HUES6 (cell line): ENCODE measurements around the gene HNF1B.
"Not testable (repeated sequence)": the region's sequence is repeated elsewhere in the genome, so short reads cannot be mapped to it uniquely, and the experiment has no call there.

Experiments
- H3K27ac ChIP-seq: 2 replicates; pipeline ENCODE4 v1.7.0; 2013; ENCODE audit warnings: low read depth, mild to moderate bottlenecking, low read length, inconsistent platforms
- H3K27me3 ChIP-seq: 2 replicates; pipeline ENCODE4 v1.6.1; 2013; ENCODE audit warnings: low read length; ENCODE audit not compliant: control insufficient read depth, insufficient read depth
- H3K36me3 ChIP-seq: 2 replicates; pipeline ENCODE4 v1.6.1; 2013; ENCODE audit warnings: low read length; ENCODE audit not compliant: control insufficient read depth, insufficient read depth
- H3K4me1 ChIP-seq: 2 replicates; pipeline ENCODE4 v1.6.1; 2013; ENCODE audit warnings: low read length; ENCODE audit not compliant: control insufficient read depth, insufficient read depth
- H3K4me3 ChIP-seq: 2 replicates; pipeline ENCODE4 v1.5.1; 2013; ENCODE audit warnings: low read depth, low read length
- H3K9ac ChIP-seq: one replicate; pipeline ENCODE4 v1.6.1; 2013; ENCODE audit warnings: mild to moderate bottlenecking, low read length
- H3K9me3 ChIP-seq: 2 replicates; pipeline ENCODE4 v1.6.1; 2013; ENCODE audit warnings: low read depth, low read length; ENCODE audit not compliant: control insufficient read depth, insufficient read depth

The HNF1B gene, protein sequence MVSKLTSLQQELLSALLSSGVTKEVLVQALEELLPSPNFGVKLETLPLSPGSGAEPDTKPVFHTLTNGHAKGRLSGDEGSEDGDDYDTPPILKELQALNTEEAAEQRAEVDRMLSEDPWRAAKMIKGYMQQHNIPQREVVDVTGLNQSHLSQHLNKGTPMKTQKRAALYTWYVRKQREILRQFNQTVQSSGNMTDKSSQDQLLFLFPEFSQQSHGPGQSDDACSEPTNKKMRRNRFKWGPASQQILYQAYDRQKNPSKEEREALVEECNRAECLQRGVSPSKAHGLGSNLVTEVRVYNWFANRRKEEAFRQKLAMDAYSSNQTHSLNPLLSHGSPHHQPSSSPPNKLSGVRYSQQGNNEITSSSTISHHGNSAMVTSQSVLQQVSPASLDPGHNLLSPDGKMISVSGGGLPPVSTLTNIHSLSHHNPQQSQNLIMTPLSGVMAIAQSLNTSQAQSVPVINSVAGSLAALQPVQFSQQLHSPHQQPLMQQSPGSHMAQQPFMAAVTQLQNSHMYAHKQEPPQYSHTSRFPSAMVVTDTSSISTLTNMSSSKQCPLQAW

DNA sequence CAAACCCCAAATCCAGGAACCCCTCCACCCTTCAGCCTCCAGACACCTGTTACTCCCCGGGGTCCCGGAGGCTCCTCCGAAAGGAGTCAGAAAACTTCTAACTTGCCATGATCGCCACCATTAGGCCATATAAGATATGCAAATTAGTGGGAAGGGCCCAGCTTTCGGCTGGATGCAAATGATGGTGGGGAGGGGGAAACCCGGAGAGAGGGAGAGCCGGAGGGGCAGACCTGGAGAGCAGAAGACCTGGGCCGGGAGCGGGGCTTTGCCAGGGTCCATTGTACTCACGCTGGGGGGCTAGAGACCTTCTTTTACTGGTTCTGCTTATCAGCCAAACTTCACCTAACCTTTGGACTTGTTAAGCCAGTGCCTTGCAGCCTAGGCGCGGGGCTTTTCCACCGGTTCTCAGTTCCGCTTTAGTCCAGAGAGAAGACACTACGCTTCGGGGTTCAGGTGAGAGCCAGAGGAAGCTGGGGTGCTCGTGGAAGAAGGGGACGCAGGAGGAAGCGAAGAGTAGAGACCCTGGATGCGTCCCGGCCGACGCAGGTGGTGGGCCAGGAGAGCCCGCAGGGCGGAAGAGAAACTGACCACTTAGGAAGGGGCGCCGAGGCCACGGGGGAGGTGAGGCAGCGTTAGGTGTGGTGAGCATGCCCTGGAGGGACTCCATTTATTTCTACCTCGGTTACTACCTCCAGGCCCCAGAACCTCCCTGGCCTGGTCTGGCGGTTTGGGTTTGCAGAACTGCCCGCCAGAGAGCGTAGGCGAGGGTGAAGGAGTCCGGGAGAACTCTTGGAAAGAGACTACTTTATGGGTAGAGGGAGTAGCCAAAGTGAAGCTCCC, at the start of gene HNF1B:
Gene HNF1B, minus strand, starts transcription at position 99 of the 840 bp plus-strand sequence. CDS start 175 bp downstream, outside the sequence.
- Histone ChIP-seq H3K4me1 (peaks cover 8% of the 10 kb centered on the region), H3K4me3 (peak within 1 kb of the TSS; percentile 64), H3K9ac (peak within 1 kb of the TSS; percentile 42), H3K9me3 (no peaks in the 10 kb centered on the region), H3K36me3 (no peaks in the 10 kb centered on the region), H3K27me3 (peaks cover 91% of the 10 kb centered on the region), H3K27ac (no peak within 1 kb of the TSS)

- Histone ChIP-seq H3K27ac (no peak overlapping the region), H3K27me3 (no peaks in the 10 kb centered on the region), H3K4me3 (no peak overlapping the region), H3K4me1 (peaks cover 5% of the 10 kb centered on the region), H3K9ac (no peak overlapping the region), H3K9me3 (peaks cover 3% of the 10 kb centered on the region), H3K36me3 (no peaks in the 10 kb centered on the region)
Measured at GRCh38 chr17:37792787-37793186, 47.9 kb upstream of the HNF1B start.

GRCh38 chr17:37791447-37792399, 46.9 kb upstream of the HNF1B start:
- no peaks in the 10 kb centered on the region for H3K9me3 ChIP-seq
- no peak overlapping the region for H3K4me3 ChIP-seq
- no peaks in the 10 kb centered on the region for H3K36me3 ChIP-seq
- H3K9ac ChIP-seq = no peak overlapping the region
- H3K4me1 ChIP-seq = no peaks in the 10 kb centered on the region; the same call in 1 of the 2 replicates
- H3K27ac ChIP-seq = no peak overlapping the region
- no peaks in the 10 kb centered on the region for H3K27me3 ChIP-seq

DNA sequence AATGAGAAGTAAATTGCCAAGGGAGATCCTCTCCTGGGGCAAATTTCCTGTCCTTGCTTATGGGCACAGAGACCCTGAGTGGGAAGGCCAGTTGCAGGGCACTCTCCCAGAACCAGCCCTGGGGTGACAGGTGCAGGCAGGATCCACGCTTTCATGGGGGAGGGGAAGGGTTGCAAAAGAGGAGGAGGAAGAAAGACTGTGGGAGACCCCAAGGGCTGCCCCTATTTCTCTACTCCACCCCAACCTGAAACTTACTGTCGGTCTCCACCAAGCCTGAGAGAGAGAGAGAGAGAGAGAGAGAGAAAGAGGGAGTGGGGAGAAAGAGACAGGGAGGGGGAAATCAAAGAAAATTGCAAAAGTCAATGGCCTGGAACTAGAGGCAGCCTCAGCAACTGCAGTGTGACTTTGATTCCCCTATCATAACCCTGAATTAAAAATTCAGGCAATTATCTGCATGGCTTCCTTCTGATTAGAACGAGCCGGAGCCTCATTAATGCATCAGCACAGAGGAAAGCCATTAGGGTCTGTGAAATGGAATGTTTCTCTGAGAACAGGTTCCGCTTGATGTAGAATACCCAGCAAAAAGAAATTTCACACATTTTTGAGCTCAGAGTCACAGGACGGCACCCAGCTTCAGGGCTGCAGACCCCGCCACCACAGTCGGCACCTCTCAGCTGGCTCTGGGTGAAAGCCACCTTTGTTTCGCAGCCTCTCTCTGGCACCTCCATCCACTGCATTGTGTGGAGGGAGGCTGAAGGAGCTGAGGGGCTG, 45.1 kb upstream of the HNF1B start:
- Histone ChIP-seq H3K27me3 (no peaks in the 10 kb centered on the region), H3K27ac (no peak overlapping the region), H3K36me3 (no peaks in the 10 kb centered on the region), H3K9me3 (no peaks in the 10 kb centered on the region), H3K9ac (no peak overlapping the region), H3K4me3 (no peak overlapping the region), H3K4me1 (no peaks in the 10 kb centered on the region; the same call in 1 of the 2 replicates)

DNA sequence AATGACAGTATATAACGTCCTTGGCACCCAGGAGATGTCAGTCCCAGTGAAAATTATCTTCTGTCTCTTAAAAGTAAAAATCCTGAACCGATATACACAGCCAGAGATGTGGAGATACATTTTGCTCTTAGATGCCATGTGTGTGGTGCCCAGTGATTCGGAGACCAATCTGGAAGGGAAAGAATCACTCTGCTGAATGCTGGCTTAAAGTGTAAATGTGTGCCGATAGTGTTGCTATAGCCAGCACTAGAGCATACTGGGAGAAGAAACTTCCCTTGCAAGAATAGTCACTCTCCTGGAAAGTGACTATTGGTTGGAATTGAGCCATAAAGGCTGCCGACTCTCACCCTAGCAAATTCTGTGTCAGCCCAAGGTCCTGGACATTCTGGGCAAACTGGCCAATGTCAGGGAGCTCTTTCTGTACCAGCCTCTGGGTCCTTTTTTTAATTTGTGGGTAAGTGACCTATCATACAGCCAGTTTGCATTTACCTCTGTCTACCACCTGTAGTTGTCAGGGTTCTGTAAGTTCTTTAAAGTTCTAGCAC, 44.2 kb upstream of the HNF1B start:
- Histone ChIP-seq H3K27ac (no peak overlapping the region), H3K9ac (no peak overlapping the region), H3K4me1 (no peaks in the 10 kb centered on the region; the same call in 1 of the 2 replicates), H3K36me3 (no peaks in the 10 kb centered on the region), H3K9me3 (no peaks in the 10 kb centered on the region), H3K4me3 (no peak overlapping the region), H3K27me3 (no peaks in the 10 kb centered on the region)

DNA sequence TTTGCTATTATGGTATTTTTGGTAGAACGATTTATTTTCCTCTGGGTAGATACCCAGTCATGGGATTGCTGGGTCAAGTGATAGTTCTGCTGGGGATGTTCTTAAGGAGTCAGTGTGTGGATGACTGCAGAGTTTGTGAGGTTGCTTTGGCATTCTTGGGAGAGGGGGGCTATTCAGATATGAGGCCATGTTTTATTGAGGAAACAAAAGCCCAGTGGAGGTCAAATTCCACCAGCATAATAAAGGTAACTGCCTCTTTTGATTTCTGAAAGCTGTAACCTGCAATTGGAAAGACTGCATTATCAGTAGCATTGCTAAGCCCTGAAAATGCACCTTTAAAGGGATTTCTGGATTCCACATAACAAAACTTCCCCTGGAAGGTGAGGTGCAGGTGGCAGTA, 43.7 kb upstream of the HNF1B start:
- Histone ChIP-seq H3K9ac (no peak overlapping the region), H3K4me1 (no peaks in the 10 kb centered on the region; the same call in 1 of the 2 replicates), H3K27me3 (no peaks in the 10 kb centered on the region), H3K27ac (no peak overlapping the region), H3K9me3 (no peaks in the 10 kb centered on the region), H3K36me3 (no peaks in the 10 kb centered on the region), H3K4me3 (no peak overlapping the region)

DNA sequence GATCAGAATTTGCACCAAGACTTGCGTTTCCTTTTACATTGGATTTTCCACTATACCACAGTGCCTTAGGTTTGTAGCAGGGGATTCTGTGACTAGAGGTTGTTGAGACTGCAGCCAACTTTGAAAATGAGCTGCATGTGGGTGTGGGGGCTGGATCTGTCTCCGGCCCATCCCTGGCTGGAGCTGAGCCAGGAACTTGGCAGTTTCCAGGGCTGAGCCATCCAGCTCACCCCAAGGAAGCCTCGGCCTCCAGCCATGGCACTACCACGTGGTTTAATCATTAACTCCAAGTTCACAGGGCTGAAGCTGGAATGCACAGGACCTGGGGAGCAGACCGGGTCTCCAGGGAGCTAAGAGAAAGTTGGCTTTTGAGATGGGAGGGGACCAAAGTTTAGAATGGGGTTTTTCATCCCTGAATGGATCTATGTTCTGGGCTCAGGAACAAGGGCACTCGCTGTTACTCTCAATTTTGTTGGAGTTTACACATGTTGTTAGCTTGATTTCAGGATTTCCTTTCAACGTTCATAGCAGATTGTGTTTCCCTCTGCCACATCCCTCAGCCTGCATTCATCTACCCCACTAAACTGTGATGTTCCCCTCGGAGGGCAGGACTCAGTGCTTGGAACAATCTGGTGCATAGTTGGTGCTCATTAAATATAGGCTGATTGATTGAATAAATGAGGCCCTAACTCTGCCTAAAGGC, 42.3 kb upstream of the HNF1B start:
- H3K4me3 ChIP-seq = no peak overlapping the region
- H3K9me3 ChIP-seq = no peaks in the 10 kb centered on the region
- H3K9ac ChIP-seq = no peak overlapping the region
- H3K27me3 ChIP-seq = no peaks in the 10 kb centered on the region
- H3K36me3 ChIP-seq = no peaks in the 10 kb centered on the region
- H3K4me1 ChIP-seq = no peaks in the 10 kb centered on the region
- no peak overlapping the region for H3K27ac ChIP-seq

- Histone ChIP-seq H3K4me1 (no peaks in the 10 kb centered on the region), H3K9me3 (no peaks in the 10 kb centered on the region), H3K36me3 (no peaks in the 10 kb centered on the region), H3K27me3 (no peaks in the 10 kb centered on the region), H3K9ac (no peak overlapping the region), H3K27ac (no peak overlapping the region), H3K4me3 (no peak overlapping the region)
Measured at GRCh38 chr17:37786481-37786880, 41.6 kb upstream of the HNF1B start.

DNA sequence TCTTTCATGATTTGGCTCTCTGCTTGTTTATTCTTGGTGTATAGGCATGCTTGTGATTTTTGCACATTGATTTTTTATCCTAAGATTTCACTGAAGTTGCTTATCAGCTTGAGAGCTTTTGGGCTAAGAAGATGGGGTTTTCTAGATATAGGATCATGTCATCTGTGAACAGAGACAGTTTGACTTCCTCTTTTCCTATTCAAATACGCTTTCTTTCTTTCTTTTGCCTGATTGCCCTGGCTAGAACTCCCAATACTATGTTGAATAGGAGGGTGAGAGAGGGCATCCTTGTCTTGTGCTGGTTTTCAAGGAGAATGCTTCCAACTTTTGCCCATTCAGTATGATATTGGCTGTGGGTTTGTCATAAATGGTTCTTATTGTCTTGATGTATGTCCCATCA, 37.6 kb upstream of the HNF1B start:
- H3K27me3 ChIP-seq, H3K36me3 ChIP-seq, H3K27ac ChIP-seq, H3K9me3 ChIP-seq, H3K4me1 ChIP-seq, H3K9ac ChIP-seq, H3K4me3 ChIP-seq: not testable (repeated sequence)
